GM19099 (cell line): Measurements from ENCODE around the gene NRIP1.

Source experiments
- POLR2A ChIP-seq: IDR thresholded peaks from 3 replicates; pipeline ENCODE4 v1.6.1; 2011; ENCODE audit warnings: low read depth; ENCODE audit not compliant: insufficient read length; ENCODE audit errors: extremely low read depth

Gene NRIP1

DNA sequence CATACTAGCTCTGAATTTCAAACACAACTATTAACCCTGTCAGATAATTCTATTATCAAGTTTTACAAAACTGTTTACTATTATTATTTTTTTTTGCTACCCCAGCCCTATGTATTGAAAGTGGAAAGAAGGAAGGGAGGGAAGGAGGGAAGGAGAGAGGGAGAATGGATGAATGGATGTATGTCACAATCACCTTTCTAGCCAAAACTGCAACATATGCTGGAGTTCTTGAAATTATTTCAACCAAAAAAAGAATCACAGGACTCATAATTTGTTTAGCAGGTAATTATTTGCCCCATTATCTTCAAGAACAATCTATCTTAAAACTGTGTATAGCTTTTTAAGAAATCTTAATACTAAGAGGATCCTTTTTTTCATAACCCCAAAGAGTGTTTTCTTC lies 5.4 kb downstream of the NRIP1 start:
- no peak for TF ChIP-seq POLR2A

DNA sequence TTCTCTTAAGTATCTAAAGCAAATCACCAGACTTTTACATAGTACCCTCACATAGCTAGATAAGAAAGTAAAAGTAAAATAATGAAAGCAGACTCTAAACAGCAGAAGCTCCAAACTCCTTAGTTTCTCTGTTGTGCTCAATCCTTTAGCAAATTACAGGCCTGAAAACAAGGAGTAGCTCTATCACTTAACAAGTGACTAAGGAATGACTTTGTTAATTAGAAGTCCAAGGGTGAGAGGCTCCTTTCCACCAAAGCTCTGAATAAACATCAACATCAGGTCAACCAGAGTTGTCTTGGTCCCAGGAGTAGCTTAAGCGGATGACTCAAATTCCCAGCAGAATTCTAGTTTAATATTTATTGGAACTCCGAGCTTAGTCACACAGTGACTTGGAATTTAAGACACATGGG lies 5.9 kb downstream of the NRIP1 start:
- no peak for TF ChIP-seq POLR2A

DNA sequence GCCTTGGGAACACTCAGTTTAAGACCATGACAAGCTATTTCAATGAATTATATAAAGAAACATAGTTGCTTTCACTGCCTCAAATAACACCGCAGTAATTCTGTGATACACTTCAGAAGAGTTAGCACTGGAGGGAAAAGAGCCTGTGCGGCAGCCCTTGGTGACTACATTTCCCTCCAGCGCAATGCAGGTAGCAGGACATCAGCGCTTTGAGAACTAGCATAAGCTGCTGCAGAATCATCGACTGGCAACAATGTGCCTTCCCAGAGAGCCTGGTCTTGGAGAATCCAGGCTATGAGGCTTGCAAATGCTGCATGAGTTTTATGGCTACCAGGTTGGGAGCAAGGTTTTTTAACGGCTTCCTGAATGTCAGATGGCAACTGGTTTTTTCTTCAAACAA lies 7.5 kb downstream of the NRIP1 start:
- no peak for TF ChIP-seq POLR2A

DNA sequence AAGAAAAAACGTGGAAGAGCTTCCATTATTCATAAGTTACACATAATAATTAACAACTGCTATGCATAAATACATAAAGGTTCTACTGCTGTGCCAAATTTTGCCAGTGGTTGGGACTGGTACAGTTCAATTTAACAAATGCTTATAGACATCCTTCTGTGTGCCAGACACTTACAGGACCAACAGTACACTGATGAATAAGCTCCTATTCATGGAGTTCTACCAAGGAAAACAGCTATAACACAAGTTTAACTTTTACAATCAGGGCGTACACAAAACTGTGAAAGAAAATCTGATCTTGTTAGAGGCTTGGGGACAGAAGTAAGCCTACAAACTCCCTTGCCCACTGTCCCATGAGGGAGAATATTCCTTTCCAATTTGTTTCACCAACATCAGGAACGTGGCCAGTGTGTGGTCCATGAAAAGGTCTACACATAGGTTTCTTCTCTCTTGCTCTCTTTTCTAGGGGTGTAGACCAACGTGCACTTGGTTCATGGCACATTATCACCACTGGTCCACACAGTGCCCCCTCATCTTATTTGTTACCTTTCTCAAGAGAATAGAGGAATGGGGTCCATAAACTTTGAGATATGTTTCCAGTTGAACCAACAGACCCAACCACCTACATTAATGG lies 10.1 kb downstream of the NRIP1 start:
- TF ChIP-seq POLR2A = no peak

GRCh38 chr21:15054089-15054488 lies 10.7 kb downstream of the NRIP1 start:
- TF ChIP-seq POLR2A = no peak

GRCh38 chr21:15053500-15053899 lies 11.3 kb downstream of the NRIP1 start:
- no peak for TF ChIP-seq POLR2A

GRCh38 chr21:15052459-15052763 lies 12.4 kb downstream of the NRIP1 start:
- TF ChIP-seq POLR2A = no peak

- TF ChIP-seq POLR2A = no peak
Measured at GRCh38 chr21:15051644-15052458, 12.9 kb downstream of the NRIP1 start.

GRCh38 chr21:15050568-15051377 lies 14.0 kb downstream of the NRIP1 start:
- no peak for TF ChIP-seq POLR2A

- TF ChIP-seq POLR2A = no peak
Measured at GRCh38 chr21:15045017-15045416, 19.8 kb downstream of the NRIP1 start.

- no peak for TF ChIP-seq POLR2A
Measured at GRCh38 chr21:15042531-15042930, 22.3 kb downstream of the NRIP1 start.

DNA sequence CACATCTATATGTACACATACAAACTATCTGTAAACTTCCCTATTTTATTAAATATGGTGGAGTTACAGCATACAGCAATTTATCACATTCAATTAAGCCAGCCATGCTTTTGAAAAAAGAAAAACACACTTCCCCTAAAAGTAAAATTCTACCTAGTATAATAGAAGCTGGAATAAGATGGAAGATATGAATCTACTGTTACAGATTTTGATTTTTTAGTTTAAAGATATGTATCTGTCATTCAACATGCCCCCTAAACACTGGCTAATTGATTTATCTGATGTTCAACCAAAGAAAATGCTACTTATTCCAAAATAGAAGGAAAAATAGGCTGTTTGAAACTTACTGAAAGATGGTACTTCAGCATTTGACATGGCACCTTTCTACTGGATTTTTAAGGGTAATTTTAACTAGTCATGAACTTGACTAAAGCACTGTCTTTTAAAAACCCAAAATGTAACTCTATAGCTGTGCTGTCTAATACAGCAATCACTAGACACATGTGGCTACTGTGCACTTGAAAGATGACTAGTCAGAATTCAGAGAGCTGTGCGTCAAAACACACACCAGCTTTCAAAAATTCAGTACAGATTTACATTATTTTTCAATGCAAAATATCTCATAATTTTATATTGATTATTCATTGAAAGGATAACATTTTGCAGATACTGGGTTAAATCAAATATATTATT lies 25.0 kb downstream of the NRIP1 start:
- no peak for TF ChIP-seq POLR2A

- TF ChIP-seq POLR2A = no peak
Measured at GRCh38 chr21:15037900-15038293, 26.9 kb downstream of the NRIP1 start.

DNA sequence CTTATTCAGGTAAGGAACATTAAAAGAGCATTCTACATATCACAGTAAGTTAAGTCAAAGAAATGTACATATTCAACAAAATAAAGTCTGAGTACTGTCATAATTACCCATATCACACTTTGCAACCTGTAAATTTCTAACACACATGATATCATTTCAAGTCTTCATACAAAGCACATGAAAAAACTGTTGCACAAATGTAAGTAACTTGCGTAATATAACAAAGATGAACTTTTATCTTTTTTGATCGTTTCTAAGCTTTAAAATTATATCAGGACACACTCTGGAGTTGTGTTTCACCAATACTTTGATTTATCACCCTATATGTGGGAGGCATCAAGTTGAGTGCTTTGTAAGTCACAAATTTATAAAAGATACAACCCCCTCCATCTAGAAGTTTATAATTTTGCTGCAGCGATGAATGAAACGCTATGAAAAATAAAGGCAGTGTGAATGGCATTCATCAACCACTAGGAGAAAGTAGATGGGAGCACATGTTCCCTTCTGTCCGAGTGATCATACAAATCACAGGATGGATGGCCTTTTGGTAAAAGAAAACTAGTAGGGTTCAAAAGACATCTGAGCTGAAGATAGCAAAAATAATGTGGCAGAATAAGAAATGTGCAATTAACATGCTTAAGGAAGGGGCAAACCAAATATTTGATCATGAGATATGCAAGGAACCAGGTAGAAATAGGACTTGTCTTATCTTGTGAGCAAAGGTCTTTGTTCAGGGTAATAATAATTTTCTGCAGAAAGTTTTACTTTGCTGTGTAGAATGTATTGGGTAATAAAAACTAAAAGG lies 27.5 kb downstream of the NRIP1 start:
- TF ChIP-seq POLR2A = no peak
